MM.1S (cell line): ENCODE measurements around the gene HPSE2.

Experiments
- CTCF ChIP-seq: fragments of 300-600 bp; sonication (generic); IDR thresholded peaks from 2 replicates; pipeline ENCODE4 v1.5.1; 2016; ENCODE audit warnings: antibody characterized with exemption, low read length, mixed read lengths
- EZH2phosphoT487 ChIP-seq: fragments of 300-600 bp; sonication (generic); IDR thresholded peaks from 2 replicates; pipeline ENCODE4 v1.6.1; 2018; ENCODE audit warnings: antibody characterized with exemption, low read length

DNA sequence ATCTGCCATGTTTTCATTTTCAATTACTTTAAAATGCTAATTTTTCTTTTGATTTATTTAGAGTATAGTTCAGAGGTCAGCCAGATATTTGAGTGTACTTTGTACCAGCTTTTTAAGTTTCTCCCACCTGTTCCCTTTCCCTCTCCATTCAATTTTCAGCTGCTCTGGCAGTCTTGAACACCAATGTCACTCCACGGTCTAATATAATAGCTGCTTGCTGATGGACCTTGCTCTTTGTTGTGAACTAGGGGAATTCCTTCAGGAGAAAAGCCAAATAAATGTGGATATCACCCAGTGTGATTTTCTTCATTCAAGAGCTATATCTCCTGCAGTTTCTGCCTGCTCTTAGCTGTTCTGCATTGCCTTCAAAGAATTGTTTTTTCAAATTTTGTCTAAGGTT, 785.0 kb downstream of the HPSE2 start:
- TF ChIP-seq CTCF (no peak), EZH2phosphoT487 (no peak)
